Hepatocyte (in vitro differentiated cells): ENCODE results near the gene TCP11L1. TPM values are rescaled to one million over a fixed set of nuclear protein-coding genes. Genes with fewer than 3 reads are reported as not detected.
A peak's percentile ranks its signal among the peaks of the same experiment; 100 is the strongest.

ENCODE experiments used
- DNase-seq: peaks from one replicate; pipeline ENCODE4 v3.0.0-alpha.2; 2016; ENCODE audit warnings: low spot score
- H2AFZ ChIP-seq: fragments of 200-600 bp; sonication (generic); 2 replicates; pipeline ENCODE4 v1.6.0; 2016; ENCODE audit warnings: antibody characterized with exemption, mild to moderate bottlenecking
- H3K27ac ChIP-seq: fragments of 200-600 bp; sonication (generic); 2 replicates; pipeline ENCODE4 v1.5.1; 2016; ENCODE audit warnings: mild to moderate bottlenecking
- H3K27me3 ChIP-seq: fragments of 200-600 bp; sonication (generic); 2 replicates; pipeline ENCODE4 v1.6.1; 2016
- H3K36me3 ChIP-seq: fragments of 200-600 bp; sonication (generic); replicated peaks from 2 replicates; pipeline ENCODE4 v1.5.1; 2016; ENCODE audit warnings: low read depth; ENCODE audit not compliant: insufficient read depth
- H3K4me1 ChIP-seq: fragments of 200-600 bp; sonication (generic); 2 replicates; pipeline ENCODE4 v1.5.1; 2016; ENCODE audit warnings: mild to moderate bottlenecking, moderate library complexity; ENCODE audit not compliant: insufficient read depth
- H3K4me2 ChIP-seq: fragments of 200-600 bp; sonication (generic); 2 replicates; pipeline ENCODE4 v1.6.0; 2016
- H3K4me3 ChIP-seq: fragments of 200-600 bp; sonication (generic); 2 replicates; pipeline ENCODE4 v1.5.1; 2016; ENCODE audit warnings: mild to moderate bottlenecking
- H3K79me2 ChIP-seq: fragments of 200-600 bp; sonication (generic); 2 replicates; pipeline ENCODE4 v1.6.0; 2017; ENCODE audit warnings: mild to moderate bottlenecking
- H3K9me2 ChIP-seq: fragments of 200-600 bp; sonication (generic); replicated peaks from 2 replicates; pipeline ENCODE4 v1.6.0; 2017; ENCODE audit warnings: mild to moderate bottlenecking; ENCODE audit not compliant: insufficient read depth
- H3K9me3 ChIP-seq: fragments of 200-600 bp; sonication (generic); 2 replicates; pipeline ENCODE4 v1.5.1; 2016; ENCODE audit warnings: low read depth, mild to moderate bottlenecking
- H4K20me1 ChIP-seq: fragments of 200-600 bp; sonication (generic); 2 replicates; pipeline ENCODE4 v1.6.0; 2016; ENCODE audit warnings: mild to moderate bottlenecking; ENCODE audit not compliant: insufficient read depth, poor library complexity, severe bottlenecking
- EZH2 ChIP-seq: fragments of 200-600 bp; sonication (generic); IDR thresholded peaks from 2 replicates; pipeline ENCODE4 v1.6.1; 2016; ENCODE audit warnings: antibody characterized with exemption, mild to moderate bottlenecking, borderline replicate concordance
- EZH2phosphoT487 ChIP-seq: fragments of 200-600 bp; sonication (generic); IDR thresholded peaks from one replicate; pipeline ENCODE4 v1.6.1; 2018; ENCODE audit warnings: antibody characterized with exemption, mild to moderate bottlenecking, low read depth, moderate library complexity; ENCODE audit not compliant: unreplicated experiment, severe bottlenecking
- WGBS: methylation state at CpG from one replicate; pipeline ENCODE4 v1.1.6; 2016; ENCODE audit warnings: low lambda C conversion rate; ENCODE audit errors: missing lambda C conversion rate; 5-methylcytosine and 5-hydroxymethylcytosine counted together
- polyA plus RNA-seq: library from polyadenylated mRNA; unstranded; fragments of >200 nt; fragmentation: Nextera tagmentation; extraction: Ambion mirVana; gene quantifications from 2 replicates; pipeline ENCODE4 v1.2.1, GENCODE V29; 2016
- total RNA-seq: library from RNA; depleted of rRNA; stranded (reverse); fragments of >200 nt; gene quantifications from 2 replicates; pipeline ENCODE4 v1.2.3, GENCODE V29; 2014
- TF ChIP-seq, protein P1 (sequence below): fragments of 200-600 bp; sonication (generic); IDR thresholded peaks from 2 replicates; pipeline ENCODE4 v1.5.1; 2016; ENCODE audit warnings: antibody characterized with exemption, mild to moderate bottlenecking; ENCODE audit not compliant: poor library complexity

TCP11L1 gene
- total and polyA plus RNA-seq, 2 experiments from 2014 or later, result 9.8 to 25.5 TPM

DNA sequence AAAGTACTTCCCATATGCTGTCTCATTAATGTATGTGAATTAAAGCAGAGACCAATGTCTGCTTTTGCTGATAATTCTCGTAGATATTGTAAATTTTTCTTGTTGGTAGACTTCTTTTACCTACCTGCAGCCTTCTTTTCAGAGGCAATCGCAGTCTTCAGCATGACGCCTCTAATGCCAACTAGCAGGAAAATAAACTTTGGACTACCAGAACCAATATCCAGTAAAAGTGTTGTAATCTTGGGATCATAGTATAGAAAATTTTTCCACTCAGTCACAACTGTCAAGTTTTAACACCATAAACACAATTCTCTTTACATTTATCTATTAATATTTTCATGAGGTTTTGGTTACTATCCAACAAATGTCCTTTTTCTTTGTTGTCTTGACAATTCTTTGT is 21.4 kb upstream of the TCP11L1 start:
- DNase-seq, result no peak
- no peak overlapping the region for H2AFZ ChIP-seq
- TF ChIP-seq, protein P1, sequence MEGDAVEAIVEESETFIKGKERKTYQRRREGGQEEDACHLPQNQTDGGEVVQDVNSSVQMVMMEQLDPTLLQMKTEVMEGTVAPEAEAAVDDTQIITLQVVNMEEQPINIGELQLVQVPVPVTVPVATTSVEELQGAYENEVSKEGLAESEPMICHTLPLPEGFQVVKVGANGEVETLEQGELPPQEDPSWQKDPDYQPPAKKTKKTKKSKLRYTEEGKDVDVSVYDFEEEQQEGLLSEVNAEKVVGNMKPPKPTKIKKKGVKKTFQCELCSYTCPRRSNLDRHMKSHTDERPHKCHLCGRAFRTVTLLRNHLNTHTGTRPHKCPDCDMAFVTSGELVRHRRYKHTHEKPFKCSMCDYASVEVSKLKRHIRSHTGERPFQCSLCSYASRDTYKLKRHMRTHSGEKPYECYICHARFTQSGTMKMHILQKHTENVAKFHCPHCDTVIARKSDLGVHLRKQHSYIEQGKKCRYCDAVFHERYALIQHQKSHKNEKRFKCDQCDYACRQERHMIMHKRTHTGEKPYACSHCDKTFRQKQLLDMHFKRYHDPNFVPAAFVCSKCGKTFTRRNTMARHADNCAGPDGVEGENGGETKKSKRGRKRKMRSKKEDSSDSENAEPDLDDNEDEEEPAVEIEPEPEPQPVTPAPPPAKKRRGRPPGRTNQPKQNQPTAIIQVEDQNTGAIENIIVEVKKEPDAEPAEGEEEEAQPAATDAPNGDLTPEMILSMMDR, result no peak
- TF ChIP-seq EZH2phosphoT487 (no peak), EZH2 (no peak)
- WGBS, result 59% methylated on average over 3 of the region's 3 CpGs
- H3K4me2 ChIP-seq, result peak overlapping the region; percentile 81
- no peaks in the 10 kb centered on the region for H3K27me3 ChIP-seq
- H3K36me3 ChIP-seq, result no peaks in the 10 kb centered on the region
- no peaks in the 10 kb centered on the region for H3K9me2 ChIP-seq
- peaks cover 2% of the 10 kb centered on the region for H3K4me1 ChIP-seq
- H4K20me1 ChIP-seq, result no peaks in the 10 kb centered on the region
- H3K27ac ChIP-seq, result peak overlapping the region; percentile 75
- peaks cover 13% of the 10 kb centered on the region for H3K79me2 ChIP-seq
- no peaks in the 10 kb centered on the region for H3K9me3 ChIP-seq
- H3K4me3 ChIP-seq, result peak overlapping the region; percentile 61

DNA sequence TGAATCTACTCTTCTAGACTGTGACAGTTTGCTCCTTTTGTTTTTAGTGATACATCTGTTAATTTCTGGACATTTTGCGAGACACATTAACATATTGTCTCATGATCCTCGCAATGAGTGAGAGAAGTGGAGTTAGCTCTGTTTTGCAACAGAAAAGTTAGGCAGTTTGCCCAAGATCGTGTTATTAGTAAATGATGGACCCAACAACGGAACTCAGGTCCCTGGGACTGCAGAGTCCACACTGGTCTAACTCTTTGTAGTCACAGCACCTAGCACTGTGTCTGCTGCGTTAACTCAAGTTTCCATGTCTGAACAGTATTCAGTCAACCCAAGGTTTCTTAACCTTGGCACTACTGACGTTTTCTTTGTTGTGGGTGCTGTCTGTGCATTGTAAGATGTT is 20.5 kb upstream of the TCP11L1 start:
- peaks cover 17% of the 10 kb centered on the region for H3K79me2 ChIP-seq
- H3K9me3 ChIP-seq, result no peaks in the 10 kb centered on the region
- peak overlapping the region; percentile 81 for H3K4me2 ChIP-seq
- no peaks in the 10 kb centered on the region for H3K27me3 ChIP-seq
- no peak for TF ChIP-seq EZH2phosphoT487
- TF ChIP-seq, protein P1, result no peak
- TF ChIP-seq EZH2, result no peak
- peak overlapping the region; percentile 11 for H3K27ac ChIP-seq
- H3K36me3 ChIP-seq, result no peaks in the 10 kb centered on the region
- no peak for DNase-seq
- H2AFZ ChIP-seq, result no peak overlapping the region
- no peaks in the 10 kb centered on the region for H4K20me1 ChIP-seq
- H3K4me1 ChIP-seq, result peaks cover 2% of the 10 kb centered on the region
- H3K4me3 ChIP-seq, result no peak overlapping the region
- H3K9me2 ChIP-seq, result no peaks in the 10 kb centered on the region
- 92% methylated on average over 6 of the region's 6 CpGs for WGBS

DNA sequence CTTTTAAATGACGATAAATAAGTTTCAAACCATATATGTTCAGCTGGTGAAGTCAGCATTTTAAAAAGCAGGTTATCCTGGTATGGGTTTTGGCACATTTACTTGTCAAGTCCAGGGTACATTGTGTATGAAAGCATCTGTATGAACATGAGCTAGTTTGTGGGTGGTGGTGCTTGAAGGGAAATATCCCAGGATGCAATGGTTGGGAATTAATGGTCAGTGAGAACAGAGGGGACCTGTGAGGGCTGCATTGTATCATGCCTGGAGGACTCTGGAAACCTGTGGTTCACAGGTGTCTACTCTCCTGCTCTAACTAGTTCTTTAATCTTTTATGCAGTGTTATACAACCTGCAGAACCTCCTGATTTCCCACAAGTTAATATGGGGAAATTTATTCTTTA is 17.9 kb upstream of the TCP11L1 start:
- Histone ChIP-seq H3K36me3 (no peaks in the 10 kb centered on the region), H2AFZ (no peak overlapping the region), H3K9me3 (no peaks in the 10 kb centered on the region), H3K79me2 (peaks cover 28% of the 10 kb centered on the region), H4K20me1 (no peaks in the 10 kb centered on the region), H3K9me2 (no peaks in the 10 kb centered on the region), H3K4me1 (peaks cover 2% of the 10 kb centered on the region), H3K27ac (no peak overlapping the region), H3K4me3 (no peak overlapping the region), H3K4me2 (no peak overlapping the region), H3K27me3 (no peaks in the 10 kb centered on the region)
- WGBS, result 97% methylated on average over 1 of the region's 1 CpG
- no peak for DNase-seq
- TF ChIP-seq EZH2phosphoT487, result no peak
- TF ChIP-seq, protein P1, result no peak
- no peak for TF ChIP-seq EZH2

DNA sequence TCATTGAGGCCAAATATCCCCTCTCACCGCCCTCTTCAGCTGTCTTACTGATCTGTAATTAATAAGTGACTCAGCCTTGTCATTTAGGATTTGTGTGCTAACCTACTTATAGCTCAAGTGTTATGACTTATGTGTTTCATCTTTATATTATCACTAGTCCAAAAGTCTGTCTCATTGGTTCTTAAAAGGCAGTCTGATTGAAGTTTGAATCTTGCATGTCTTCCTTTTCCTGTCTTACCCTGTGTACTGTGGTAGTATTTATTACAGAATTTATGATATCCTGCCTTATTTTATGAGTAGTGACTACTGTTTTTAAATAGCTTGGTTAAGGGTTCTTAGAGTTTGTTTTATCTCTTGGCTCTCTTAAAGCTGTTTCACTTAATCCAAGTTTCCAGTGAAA is 17.4 kb upstream of the TCP11L1 start:
- H3K4me2 ChIP-seq, result no peak overlapping the region
- H3K27me3 ChIP-seq, result no peaks in the 10 kb centered on the region
- no peaks in the 10 kb centered on the region for H3K36me3 ChIP-seq
- H4K20me1 ChIP-seq, result no peaks in the 10 kb centered on the region
- no peak overlapping the region for H3K27ac ChIP-seq
- H3K4me1 ChIP-seq, result peaks cover 2% of the 10 kb centered on the region
- no peak overlapping the region for H2AFZ ChIP-seq
- DNase-seq, result no peak
- no peaks in the 10 kb centered on the region for H3K9me2 ChIP-seq
- no peaks in the 10 kb centered on the region for H3K9me3 ChIP-seq
- peaks cover 28% of the 10 kb centered on the region for H3K79me2 ChIP-seq
- no peak for TF ChIP-seq EZH2
- TF ChIP-seq, protein P1, result no peak
- TF ChIP-seq EZH2phosphoT487, result no peak
- 22% methylated on average over 1 of the region's 1 CpG for WGBS
- H3K4me3 ChIP-seq, result no peak overlapping the region
